Hematopoietic multipotent progenitor cell treated with erythropoietin and hydrocortisone succinate and interleukin-3 and kit ligand, for 15 days (in vitro differentiated cells): ENCODE results near the gene LRRC37B.
"Not testable (repeated sequence)": the region's sequence is repeated elsewhere in the genome, so short reads cannot be mapped to it uniquely, and the experiment has no call there.

Experiments used
- DNase-seq: peaks from one replicate; pipeline ENCODE4 v3.0.0-alpha.2; 2015; ENCODE audit warnings: low spot score

LRRC37B gene

GRCh38 chr17:32092062-32092461, 84.9 kb downstream of the LRRC37B start:
- not testable (repeated sequence) for DNase-seq

- DNase-seq: no peak
Observed at GRCh38 chr17:32099686-32100085, 92.5 kb downstream of the LRRC37B start.

- DNase-seq: not testable (repeated sequence)
Observed at GRCh38 chr17:32100323-32100722, 93.1 kb downstream of the LRRC37B start.

- DNase-seq: no peak
Observed at GRCh38 chr17:32100971-32101631, 93.9 kb downstream of the LRRC37B start.

GRCh38 chr17:32102172-32102571, 95.0 kb downstream of the LRRC37B start:
- DNase-seq: no peak

- no peak for DNase-seq
Observed at GRCh38 chr17:32102646-32103186, 95.5 kb downstream of the LRRC37B start.
